Measurements from ENCODE around the gene ZPBP2.
"Not testable (repeated sequence)": the region's sequence is repeated elsewhere in the genome, so short reads cannot be mapped to it uniquely, and the experiment has no call there.

The ZPBP2 gene

DNA sequence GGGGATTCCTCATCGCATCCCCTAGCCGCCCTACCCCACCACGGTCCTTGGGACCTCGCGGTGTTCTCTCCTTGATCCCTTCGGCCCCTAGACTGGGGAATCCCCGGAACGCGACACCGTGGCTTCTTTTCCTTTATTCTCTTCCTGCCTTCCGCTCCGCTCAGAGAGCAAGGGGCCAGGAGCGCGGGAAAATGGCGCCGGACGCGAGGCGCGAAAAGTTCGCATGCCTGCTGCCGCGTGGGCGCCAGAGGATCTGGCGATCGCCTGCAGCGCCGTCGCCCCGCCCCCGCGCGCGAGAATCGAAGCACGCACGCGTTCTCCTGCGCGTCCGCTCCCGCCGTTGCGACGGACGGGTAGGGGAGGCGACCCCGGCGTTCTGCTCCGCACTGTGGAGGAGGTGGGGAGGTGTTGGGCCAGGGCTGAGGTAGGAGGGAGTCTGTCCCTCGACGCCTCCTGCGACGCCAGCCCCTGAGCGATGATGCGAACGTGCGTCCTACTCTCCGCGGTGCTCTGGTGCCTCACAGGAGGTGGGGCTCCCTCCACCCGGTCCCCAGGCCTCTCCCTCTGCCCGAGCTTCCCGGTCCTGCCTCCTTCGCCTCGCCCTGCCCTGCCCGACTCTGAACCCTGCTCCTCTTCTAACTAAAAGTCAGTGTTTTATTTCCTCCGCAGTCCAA is at the start of gene ZPBP2:
Gene ZPBP2 (plus strand): TSS at position 323 of the 674 bp plus-strand sequence. CDS start 153 bp downstream, at position 476.
- no peak for DNase-seq (ENCODE audit: low spot score)

DNA sequence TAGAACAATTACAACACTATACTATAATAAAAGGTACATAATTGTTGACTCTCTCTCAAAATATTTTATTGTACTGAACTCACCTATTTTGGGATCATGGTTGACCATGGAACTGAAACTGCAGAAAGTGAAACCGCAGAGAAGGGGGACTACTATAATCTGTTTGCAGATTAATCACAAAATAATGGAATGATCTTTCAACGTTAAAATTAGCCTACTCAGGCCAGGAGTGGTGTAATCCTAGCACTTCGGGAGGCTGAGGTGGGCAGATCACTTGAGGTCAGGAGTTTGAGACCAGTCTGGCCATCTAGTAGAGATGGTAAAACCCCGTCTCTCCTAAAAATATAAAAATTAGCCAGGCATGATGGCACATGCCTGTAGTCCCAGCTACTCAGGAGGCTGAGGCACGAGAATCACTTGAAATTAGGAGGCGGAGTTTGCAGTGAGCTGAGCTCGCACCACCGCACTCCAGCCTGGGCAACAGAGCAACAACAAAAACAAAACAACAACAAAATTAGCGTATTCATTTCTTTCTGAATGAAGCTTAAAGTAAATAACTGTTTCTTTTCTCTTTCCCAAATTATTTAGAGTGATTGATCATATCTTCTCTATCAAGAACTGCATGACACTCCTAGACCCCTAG is 49.5 kb upstream of the ZPBP2 start:
- no peak for DNase-seq (ENCODE audit: low spot score)

- no peak for DNase-seq (ENCODE audit: low spot score)
Observed at GRCh38 chr17:39820541-39820940, 47.5 kb upstream of the ZPBP2 start.

DNA sequence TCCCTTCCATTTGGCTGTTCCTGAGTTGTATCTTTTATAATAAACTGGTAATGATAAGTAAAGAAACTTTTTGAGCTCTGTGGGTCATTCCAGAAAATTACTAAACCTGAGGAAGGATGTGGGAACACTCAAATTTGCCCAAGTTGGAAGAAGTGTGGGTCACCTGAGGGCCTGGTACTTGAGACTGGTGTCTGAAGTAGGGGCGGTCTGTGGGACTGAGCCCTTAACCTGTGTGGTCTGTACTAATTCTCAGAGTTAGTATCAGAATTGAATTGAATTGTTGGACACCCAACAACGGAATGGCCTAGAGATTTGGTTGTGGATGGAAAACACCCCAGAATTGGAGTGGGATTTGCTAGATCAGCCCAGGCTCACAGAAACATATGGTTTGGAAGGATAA is 47.0 kb upstream of the ZPBP2 start:
- no peak for DNase-seq (ENCODE audit: low spot score)

DNA sequence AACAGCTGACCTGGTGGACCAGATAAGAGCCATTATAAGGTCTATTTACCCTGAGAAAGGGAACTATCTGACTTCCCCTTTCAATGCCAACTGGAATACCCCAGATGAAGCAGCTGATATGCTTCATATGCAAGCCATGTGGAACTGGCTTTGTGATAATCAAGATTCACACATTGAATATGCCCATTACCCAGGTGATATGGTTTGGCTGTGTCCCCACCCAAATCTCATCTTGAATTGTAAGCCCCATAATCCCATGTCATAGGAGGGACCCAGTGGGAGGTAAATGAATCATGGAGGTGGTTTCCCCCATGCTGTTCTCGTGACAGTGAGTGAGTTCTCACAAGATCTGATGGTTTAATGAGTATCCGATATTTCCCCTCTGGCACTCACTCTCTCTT is 46.0 kb upstream of the ZPBP2 start:
- DNase-seq (ENCODE audit: low spot score), result no peak

DNA sequence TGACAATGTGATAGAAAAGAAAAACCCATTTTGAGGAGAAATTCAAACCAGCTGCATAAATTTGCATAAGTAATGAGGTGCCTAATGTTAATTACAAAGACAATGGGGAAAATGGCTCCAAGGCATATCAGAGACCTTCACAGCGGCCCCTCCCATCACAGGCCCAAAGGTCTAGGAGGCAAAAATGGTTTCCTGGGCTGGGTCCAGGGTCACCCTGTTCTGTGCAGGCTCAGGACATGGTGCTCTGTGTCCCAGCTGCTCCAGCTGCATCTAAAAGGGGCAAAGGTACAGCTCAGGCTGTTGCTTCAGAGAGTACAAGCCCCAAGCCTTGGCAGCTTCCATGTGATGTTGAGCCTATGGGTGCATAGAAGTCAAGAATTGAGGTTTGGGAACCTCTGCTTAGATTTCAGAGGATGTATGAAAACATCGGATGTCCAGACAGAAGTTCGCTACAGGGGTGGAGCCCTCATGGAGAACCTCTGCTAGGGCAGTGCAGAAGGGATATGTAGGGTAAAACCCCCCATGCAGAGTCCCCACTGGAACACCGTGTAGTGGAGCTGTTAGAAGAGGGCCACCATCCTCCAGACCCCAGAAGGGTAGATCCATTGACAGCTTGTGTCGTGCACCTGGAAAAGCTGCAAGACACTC is 44.5 kb upstream of the ZPBP2 start:
- no peak for DNase-seq (ENCODE audit: low spot score)

DNA sequence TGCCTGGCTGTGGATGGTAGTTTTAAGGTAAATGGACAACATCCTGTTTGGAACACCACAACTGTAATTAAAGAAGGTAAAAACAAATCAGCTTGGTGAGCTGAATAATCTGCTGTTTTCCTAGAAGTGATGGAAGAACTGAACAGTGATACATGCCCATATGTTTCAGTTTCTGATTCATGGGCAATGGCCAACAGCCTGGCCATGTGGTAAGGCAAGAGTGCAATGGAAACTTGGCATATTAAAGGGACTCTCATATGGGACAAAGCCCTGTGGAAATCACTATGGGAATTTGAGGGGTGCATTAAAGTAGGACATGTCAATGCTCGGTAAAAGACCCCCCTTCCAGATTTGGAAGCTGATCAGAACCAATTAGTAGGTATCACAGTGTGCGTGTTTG is 41.7 kb upstream of the ZPBP2 start:
- no peak for DNase-seq (ENCODE audit: low spot score)

DNA sequence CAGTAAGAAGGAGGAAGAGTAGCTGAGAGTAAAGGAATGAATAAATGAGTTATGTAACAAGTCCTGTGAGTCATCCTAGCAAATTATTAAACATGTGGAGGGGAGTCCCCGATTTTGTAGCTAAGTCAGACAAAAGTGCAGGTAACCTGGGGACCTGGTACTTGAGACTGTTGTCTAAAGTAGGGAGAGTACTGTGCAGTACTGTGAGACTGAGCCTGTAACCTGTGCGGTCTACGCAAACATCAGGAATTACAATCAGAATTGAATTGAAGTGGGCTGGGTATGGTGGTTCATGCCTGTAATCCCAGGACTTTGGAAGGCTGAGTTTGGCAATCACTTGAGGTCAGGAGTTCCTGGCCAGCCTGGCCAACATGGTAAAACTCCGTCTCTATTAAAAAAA is 39.6 kb upstream of the ZPBP2 start:
- no peak for DNase-seq (ENCODE audit: low spot score)

GRCh38 chr17:39831588-39831987 is 36.4 kb upstream of the ZPBP2 start:
- DNase-seq (ENCODE audit: low spot score), result no peak

- no peak for DNase-seq (ENCODE audit: low spot score)
Observed at GRCh38 chr17:39834017-39834416, 34.0 kb upstream of the ZPBP2 start.

DNA sequence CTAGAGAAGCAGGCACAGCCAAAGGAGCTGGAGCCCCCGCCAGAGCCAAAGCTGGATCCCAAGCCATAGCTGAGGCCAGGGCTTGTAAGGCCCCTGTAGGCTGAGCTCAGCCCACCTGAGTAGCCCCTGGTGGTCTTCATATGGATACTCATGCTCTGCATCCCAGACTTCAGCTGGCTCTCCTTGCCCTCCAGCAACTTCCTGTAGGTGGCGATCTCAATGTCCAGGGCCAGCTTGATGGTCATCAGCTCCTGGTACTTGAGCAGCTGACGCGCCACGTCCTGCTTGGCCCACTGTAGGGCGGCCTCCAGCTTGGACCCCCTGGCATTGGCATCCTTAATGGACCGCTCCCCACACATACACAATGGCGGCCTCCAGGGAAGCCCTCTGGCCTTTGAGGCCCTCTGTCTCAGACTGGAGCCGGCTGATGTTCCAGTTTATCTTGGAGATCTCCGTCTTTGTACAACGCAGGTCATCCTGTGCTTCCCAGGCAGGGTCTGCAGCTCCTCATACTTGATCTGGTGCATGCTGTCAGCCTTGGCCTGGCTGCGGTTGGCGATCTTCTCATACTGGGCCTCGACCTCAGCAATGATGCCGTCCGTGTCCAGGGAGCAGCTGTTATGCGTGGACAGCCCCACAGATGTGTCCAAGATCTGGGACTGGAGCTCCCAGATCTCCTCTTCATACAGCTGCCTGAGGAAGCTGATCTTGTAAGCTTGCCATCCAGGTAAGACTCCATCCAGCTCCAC is 32.8 kb upstream of the ZPBP2 start:
- DNase-seq (ENCODE audit: low spot score), result no peak

- DNase-seq (ENCODE audit: low spot score), result no peak
Observed at GRCh38 chr17:39836117-39836516, 31.9 kb upstream of the ZPBP2 start.

- DNase-seq (ENCODE audit: low spot score), result no peak
Observed at GRCh38 chr17:39838057-39838456, 29.9 kb upstream of the ZPBP2 start.

DNA sequence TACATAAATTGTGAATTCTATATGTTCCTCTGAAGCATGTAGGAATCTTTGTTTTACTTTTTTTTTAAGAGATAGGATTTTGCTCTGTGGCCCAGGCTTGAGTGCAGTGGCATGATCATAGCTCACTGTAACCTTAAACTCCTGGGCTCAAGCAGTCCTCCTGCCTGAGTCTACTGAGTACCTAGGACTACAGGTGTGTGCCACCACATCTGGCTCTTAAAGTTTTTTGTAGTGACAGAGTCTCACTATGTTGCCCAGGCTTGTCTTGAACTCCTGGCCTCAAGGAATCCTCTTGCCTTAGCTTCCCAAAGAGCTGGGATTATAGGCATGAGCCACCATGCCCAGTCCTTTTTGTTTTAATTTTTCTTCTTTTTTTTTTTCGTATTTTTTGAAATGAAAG is 29.2 kb upstream of the ZPBP2 start:
- DNase-seq (ENCODE audit: low spot score), result no peak

DNA sequence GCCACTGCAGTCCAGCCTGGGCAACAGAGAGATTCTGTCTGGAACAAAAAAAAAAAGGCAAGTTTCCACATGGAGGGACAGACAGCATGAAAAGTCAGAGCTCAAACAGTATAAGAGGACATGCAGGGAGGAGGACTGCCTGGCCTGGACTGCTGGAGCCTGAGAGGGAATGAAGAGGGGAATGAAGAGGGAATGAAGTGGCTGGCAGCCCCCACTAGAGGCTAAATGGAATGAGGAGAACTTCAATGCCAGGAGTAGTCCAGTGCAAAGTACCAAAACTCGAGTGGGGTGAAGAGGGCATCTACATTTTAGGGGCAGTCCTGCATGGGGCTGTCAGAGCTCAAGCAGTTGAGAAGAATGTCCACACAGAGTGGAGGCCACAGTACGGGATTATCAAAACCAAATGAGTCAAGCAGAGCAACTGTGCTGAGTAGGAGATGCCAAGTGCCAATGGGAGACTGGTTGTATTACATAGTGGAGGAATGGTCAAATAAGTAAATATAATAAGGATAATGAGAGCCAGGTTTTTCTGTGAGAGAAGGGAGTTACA is 26.8 kb upstream of the ZPBP2 start:
- no peak for DNase-seq (ENCODE audit: low spot score)

DNA sequence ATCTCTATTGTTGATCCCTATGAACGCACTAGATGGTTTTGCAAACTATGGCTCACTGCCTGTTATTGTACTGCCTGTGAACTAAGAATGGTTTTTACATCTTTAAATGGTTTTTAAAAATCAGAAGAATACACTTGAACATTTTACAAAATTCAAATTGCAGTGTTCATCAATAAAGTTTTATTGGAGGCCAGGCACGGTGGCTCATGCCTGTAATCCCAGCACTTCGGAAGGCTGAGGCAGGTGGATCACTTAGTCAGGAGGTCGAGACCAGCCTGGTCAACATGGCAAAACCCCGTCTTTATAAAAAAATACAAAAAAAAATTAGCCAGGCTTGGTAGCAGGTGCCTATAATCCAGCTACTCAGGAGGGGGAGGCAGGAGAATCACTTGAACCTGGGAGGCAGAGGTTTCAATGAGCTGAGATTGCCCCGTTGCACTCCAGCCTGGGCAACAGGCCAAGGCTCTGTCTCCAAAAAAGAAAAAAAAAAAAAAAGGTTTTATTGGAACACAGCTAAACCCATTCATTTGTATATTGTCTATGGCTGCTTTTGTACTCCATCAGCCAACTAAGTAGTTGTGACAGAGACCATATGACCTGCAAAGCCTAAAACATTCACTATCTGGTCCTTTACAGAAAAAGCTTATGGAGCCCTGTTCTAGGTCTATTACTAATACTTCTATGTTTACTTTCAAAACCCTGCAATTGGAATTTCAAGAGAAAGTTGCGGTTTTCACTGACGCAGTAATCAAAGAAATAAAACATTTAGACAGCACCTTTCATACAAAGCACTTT is 22.8 kb upstream of the ZPBP2 start:
- no peak for DNase-seq (ENCODE audit: low spot score)

DNA sequence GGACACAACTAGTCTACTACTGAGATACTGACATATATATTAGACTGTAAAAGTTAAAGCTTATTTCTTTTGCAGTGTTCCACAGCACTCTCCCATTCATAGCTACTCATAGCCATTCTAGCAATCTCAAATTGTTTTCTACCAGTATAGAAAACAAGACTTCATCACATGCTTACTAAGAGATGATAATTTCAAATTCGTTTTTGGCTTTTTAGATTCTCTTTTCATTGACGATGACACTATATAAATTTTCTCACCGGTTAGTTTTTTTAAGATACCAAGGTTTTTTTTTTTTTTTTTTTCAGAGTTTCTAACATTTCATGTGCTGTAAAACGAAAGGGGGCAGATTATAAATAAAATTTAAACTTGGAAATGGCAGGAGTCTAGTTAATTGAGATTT is 21.8 kb upstream of the ZPBP2 start:
- DNase-seq (ENCODE audit: low spot score), result no peak

DNA sequence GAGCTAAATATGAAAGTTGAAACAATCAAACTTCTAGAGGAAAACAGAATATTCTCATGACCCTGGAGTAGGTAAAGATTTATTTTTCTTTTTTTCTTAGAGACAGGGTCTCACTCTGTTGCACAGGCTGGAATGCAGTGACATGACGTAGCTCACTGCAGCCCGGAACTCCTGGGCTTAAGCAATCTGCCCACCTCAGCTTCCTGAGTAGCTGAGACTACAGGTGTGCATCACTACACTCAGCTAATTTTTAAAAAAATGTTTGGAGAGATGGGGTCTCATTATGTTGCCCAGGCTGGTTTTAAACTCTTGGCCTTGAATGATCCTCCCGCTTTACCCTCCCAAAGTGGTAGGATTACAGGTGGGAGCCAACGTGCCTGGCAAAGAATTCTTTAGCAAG is 19.4 kb upstream of the ZPBP2 start:
- no peak for DNase-seq (ENCODE audit: low spot score)

DNA sequence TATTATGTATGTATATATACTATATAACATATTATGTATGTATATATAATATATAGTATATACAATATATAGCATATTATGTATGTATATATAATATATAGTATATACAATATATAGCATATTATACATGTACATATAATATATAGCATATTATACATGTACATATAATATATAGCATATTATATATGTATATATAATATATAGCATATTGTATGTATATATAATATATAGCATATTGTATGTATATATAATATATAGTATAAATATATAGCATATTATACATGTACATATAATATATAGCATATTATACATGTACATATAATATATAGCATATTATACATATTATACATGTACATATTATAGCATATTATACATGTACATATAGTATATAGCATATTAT is 17.8 kb upstream of the ZPBP2 start:
- not testable (repeated sequence) for DNase-seq (ENCODE audit: low spot score)

GRCh38 chr17:39852239-39852638 is 15.8 kb upstream of the ZPBP2 start:
- no peak for DNase-seq (ENCODE audit: low spot score)

DNA sequence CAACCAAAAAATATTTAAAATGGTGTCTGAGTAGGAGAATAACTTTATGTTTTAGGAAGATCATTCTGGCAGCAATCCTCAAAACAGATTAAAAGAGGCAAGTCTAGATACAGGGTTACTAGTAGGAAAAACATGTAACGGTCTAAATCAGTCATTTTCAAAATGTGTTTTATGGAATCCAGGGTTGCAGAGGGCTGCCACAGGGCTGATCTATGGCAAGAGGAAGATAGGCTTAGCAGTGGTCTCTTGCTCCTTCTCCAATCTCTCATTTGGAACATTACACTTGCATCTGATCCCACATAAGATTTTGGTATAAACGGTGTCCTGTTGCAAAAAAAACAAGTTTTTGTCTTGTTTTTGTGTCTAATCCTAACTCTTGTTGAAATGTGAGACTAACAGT is 13.1 kb upstream of the ZPBP2 start:
- DNase-seq (ENCODE audit: low spot score), result no peak

Measured in HuH-7.5 (cell line).